GM21447 (cell line): ENCODE measurements around the gene TARS2.

Experiments used
- ATAC-seq: cut with Tn5 transposase; IDR thresholded peaks from one replicate; pipeline ENCODE4 v1.9.1; 2021; ENCODE audit not compliant: unreplicated experiment

The TARS2 gene

GRCh38 chr1:150536836-150537731 is 49.9 kb downstream of the TARS2 start:
- ATAC-seq, result no peak

GRCh38 chr1:150537732-150538684 is 50.8 kb downstream of the TARS2 start:
- no peak for ATAC-seq

- no peak for ATAC-seq
These were observed 56.4 kb downstream of the TARS2 start for GRCh38 chr1:150543500-150544143.

- no peak for ATAC-seq
These were observed 57.0 kb downstream of the TARS2 start for GRCh38 chr1:150544204-150544603.

GRCh38 chr1:150545486-150546032 is 58.3 kb downstream of the TARS2 start:
- ATAC-seq, result no peak

GRCh38 chr1:150546294-150546937 is 59.2 kb downstream of the TARS2 start:
- no peak for ATAC-seq

GRCh38 chr1:150548324-150548631 is 61.1 kb downstream of the TARS2 start:
- no peak for ATAC-seq

- no peak for ATAC-seq
These were observed 61.6 kb downstream of the TARS2 start, which contains the start of gene ADAMTSL4 for GRCh38 chr1:150548632-150549495. Gene ADAMTSL4, plus strand, starts transcription at chr1:150549408. Its CDS starts 2,881 bp downstream, at chr1:150552289.

- no peak for ATAC-seq
These were observed 62.4 kb downstream of the TARS2 start for GRCh38 chr1:150549496-150550221.

- no peak for ATAC-seq
These were observed 63.2 kb downstream of the TARS2 start for GRCh38 chr1:150550222-150551050.

- ATAC-seq, result no peak
These were observed 64.0 kb downstream of the TARS2 start for GRCh38 chr1:150551051-150551783.

GRCh38 chr1:150551784-150552127 is 64.5 kb downstream of the TARS2 start:
- no peak for ATAC-seq

GRCh38 chr1:150552128-150552910 is 65.1 kb downstream of the TARS2 start:
- no peak for ATAC-seq

- no peak for ATAC-seq
These were observed 65.7 kb downstream of the TARS2 start for GRCh38 chr1:150552911-150553289.

- ATAC-seq, result no peak
These were observed 66.3 kb downstream of the TARS2 start for GRCh38 chr1:150553392-150554085.

- no peak for ATAC-seq
These were observed 66.8 kb downstream of the TARS2 start for GRCh38 chr1:150554086-150554452.
